ENCODE data around the gene RAPH1.
"Not testable (repeated sequence)": the region's sequence is repeated elsewhere in the genome, so short reads cannot be mapped to it uniquely, and the experiment has no call there.

RAPH1 gene

DNA sequence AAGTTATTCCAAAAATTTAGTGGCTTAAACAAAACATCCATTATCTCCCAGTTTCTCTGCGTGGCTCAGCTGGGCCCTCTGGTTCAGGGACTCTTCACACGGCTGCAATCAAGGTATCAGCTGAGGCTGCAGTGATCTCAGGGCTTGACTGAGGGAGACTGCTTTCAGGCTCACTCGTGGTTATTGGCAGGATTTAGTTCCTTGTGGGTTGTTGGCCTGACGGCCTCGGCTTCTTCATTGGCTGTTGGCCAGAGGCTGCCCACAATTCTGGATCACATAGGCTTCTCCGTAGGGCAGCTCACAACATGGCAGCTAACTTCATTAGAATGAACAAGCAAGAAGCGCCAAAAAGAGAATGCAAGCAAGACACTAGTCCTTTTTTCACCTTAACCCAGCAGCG is 116.8 kb downstream of the RAPH1 start:
- DNase-seq: no peak

DNA sequence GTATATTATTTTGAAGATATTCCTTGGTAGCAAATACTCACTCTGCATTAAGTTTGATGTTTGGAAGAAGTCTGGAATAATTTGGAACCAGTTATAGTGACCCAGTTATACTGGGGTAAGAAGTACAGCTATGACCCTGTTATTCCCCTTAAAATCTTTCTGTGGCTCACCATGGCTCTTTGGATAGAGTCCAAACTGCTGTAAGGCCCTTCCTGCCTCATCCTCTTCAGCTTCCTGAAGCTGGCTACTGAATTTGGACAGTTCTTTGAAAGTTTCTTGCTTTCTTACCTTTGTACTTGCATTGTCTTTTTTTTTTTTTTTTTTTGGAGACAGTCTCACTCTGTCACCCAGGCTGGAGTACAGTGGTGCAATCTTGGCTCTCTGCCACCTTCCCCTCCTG is 121.3 kb downstream of the RAPH1 start:
- DNase-seq: no peak

DNA sequence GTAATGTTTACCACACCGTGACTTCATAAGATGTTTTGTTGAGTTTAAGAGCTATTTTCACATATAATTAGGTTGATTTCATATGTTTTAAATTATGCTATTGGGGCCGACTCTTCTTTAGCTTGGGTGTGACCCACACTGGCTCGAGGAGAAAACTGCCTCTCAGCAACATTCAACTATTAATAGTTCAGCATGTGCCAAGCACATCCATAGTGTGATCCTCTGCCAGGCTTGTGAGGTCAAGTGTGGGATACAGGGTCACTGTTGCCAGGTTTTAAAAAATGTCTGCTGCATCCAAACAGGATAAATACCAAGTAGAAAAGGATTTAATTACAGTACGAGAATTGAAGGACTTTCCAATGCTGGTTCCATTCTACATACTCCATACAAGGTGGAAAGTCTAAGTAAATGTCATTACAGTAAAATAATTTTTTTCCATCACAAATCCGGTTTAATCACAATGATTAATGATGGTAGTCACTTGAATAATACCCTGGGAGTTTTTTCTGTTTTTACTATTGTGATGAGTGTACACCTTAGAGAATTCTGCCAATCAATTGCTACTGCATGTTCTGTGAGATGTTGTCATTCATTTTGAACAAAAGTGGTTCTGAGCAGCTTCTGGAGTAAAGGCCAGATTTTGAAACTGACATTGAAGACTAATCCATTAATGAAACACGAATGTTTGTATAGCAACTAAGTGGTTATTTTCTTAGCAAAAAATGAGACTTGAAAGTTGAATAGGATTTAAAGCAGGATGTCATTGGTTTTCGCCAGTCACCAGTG is 122.4 kb downstream of the RAPH1 start:
- no peak for DNase-seq

DNA sequence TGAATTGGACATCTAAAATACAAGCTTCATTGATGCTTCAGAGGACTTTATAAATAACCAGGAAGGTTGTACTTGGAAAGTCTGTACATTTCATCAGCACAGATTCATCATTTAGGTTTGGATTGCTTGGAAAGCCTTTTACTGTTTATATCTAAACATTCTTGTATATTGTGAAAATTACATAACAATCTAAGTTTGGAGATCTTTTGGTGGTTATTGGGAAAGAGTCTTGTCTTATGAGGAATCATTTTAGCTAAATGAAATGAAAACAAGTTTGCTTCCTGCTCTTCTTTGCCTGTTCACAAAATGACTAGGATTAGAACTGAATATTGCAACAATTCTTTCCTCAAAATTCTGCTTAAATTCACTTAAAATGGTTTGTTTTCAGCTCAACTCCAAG is 127.6 kb downstream of the RAPH1 start:
- no peak for DNase-seq

DNA sequence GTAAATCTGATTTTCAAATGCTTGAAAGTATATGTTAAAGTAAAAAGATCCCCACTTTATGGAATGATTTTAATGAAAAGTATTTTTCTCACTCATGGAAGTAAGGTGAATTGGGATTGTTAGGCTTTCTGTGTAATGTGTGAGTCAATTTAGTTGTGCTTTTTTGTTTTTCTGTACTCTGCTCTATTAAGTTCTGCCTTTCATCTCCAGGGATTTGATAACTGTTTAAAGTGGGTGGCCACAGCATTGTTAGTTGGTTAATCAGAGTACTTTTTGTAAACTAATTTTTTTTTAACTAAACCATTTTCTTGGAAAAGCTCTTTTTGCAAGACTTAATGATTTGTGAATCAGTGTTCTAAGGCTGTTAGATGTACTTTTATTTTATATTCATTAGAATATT is 130.1 kb downstream of the RAPH1 start:
- no peak for DNase-seq

DNA sequence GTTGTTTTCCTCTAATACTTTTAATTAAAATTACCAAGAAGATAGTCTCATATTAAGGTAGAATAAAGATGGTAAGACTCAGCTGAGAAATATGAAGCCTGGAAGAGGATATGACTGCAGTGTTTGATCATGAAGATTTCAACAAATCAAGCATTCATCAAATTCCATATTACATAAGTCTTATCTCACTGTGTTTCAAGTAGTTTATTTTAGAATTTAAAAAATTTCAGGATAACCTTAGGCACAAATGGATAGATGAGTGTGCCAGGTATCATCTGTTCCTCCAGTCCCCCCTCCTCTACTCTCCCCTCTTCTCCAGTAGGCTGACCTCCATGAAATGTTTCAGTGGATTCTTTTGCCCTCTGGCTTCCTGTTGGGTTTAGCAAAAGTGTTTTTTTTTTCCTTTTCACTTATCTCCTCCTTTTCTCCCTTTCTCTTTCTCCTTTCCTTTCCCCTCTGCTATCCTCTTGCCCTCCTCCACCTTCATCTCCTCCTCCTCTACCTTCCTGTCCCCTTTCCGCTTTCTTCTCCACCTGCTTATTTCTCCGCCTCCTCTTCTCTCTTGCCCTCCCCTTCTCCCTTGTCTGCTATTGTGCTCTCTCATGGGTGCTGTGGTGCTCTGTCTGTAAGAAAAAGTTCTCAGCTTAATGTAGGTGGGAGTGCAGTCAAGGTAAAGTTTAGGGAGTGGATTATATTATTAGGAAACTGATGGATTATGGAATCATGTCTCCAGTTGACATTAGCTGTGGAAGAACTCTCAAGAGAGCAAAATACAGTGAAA is 134.1 kb downstream of the RAPH1 start:
- DNase-seq: no peak

DNA sequence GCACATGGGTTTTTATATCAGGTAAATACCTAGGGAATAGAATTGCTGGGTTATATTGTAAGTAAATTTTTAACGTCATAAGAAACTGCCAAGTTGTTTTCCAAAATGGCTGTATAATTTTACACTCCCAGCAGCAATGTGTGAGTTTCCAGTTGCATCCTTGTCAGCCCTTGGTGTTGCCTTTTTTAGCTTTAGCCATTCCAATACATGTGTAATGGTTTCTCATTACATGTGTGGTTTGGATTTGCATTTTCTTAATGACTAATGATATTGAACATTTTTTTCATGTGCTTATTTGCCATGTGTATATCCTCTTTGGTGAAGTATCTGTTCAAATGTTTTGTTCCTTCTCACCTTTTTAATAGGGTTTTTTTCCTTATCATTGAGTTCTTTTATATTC is 136.1 kb downstream of the RAPH1 start:
- no peak for DNase-seq

DNA sequence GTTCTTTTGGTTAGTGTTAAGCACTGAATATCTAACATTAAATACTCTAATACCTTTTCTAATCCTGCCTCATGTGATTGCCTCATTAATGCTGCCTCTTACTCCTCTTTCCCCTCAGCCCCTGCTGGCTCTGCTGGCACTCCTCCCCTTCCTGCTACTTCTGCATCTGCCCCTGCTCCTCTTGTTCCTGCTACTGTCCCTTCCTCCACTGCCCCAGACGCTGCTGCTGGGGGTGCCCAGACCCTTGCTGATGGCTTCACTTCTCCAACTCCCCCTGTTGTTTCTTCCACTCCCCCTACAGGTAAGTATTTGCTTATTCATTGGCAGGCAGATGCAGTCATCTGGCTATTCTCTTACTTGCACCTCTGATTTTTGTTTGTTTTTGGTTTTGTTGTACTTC is 138.4 kb downstream of the RAPH1 start:
- no peak for DNase-seq

DNA sequence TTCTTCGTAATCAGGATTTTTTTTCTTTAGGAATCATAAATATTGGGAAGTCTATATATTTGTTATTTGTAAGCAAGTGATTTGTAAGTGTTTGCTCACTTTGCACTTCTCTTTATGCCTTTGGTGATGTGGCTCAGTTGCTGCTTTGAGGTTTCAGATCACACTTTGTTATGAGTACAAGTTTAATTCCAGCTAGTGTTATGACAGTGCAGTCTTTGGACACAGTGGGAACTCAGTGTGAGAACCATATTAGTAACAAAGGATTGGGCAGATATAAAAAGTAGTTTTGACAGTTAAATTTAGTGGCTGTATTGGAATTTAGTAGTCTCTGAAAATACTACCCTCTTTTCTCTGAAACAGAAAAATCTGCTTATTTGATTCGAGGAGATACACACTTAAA is 139.2 kb downstream of the RAPH1 start:
- DNase-seq: no peak

DNA sequence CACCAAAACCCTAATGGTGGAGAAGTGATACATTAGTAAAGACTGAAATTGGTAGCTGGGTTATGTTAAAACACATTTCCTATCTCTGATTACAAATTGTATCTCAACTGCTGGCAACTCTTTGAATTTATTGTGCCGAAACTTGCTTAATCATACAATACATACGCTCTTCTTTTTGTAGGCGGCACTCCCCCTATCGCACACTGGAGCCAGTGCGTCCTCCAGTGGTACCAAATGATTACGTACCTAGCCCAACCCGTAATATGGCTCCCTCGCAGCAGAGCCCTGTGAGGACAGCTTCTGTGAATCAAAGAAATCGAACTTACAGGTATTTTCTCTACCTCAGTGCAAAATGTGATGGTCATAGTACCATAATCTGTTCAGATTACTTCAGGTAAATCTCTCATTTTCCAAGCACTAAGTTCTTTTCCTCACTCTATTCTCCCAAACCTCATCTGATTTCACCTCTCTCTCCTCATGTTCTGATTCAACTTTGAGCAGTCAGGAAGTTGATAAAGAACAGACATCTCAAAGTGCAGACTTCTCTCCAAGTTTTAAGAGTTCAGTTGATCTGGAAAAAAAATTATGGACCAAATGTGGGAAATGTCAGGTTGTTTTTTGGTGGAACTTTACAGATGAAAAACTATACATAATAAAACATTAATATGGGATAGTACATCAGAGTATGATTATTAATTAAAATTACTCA is 140.4 kb downstream of the RAPH1 start:
- no peak for DNase-seq

DNA sequence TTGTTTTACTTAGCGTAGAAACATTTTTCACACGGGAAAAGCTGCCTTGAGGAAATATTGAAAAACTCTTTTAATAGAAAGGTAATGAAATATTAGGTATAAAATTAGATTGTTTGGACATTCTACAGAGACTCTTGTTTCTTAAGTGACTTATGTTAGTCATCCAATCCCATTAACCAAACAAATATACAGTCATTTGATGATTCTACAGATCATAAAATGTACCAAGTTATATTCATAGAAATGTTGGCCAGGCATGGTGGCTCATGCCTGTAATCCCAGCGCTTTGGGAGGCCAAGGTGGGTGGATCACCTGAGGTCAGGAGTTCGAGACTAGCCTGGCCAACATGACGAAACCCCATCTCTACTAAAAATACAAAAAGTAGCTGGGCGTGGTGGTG is 146.9 kb downstream of the RAPH1 start:
- not testable (repeated sequence) for DNase-seq

DNA sequence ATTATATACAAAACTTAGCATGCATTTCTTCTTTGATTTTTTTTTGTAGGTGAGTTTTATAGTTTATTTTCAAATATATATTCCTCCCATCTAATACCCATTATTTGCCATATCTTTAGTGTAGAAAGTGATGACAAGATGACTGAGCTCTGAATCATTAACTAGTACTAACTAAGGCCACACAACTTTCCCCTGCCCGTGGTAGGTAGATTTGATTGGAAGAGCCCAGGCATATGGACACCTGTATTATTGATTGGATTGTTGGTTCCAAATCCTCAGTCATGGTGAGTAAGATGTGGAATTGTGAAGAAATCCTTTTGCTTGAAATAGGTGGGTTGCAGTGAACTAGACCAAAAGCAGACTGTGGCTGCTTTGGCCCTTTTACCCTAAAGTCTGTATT is 152.1 kb downstream of the RAPH1 start:
- no peak for DNase-seq

DNA sequence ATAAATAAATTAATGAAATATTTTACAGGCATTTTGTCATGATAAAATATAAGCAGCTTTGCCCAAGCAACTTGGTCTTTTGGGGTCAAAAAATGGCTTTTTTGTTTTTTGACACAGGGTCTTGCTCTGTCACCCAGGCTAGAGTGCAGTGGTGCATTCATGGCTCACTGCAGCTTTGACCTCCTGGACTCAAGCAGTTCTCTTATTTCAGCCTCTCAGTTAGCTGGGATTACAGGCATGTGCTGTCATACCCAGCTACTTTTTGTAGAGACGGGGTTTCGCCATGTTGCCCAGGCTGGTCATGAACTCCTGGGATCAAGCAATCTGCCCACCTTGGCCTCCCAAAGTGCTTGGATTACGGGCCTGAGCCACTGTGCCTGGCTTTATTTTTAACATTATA is 155.9 kb downstream of the RAPH1 start:
- no peak for DNase-seq

DNA sequence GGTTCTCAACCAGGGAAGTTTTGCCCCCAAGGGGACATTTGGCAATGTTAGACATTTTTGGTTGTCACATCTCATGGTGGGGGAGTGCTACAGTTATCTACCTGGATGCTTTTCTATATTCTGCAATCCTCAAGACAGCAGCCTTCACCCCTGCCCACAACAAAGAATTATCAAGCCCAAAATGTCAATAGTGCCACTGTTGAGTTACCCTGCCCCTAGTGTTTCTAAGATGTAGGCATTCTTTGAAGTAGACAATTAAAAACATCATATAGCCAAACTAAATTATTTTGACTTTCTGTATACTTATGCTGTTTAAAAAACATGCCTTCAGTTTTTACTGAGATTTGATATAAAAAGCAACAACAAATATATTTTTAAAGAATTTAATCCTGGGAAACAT is 158.9 kb downstream of the RAPH1 start:
- no peak for DNase-seq

DNA sequence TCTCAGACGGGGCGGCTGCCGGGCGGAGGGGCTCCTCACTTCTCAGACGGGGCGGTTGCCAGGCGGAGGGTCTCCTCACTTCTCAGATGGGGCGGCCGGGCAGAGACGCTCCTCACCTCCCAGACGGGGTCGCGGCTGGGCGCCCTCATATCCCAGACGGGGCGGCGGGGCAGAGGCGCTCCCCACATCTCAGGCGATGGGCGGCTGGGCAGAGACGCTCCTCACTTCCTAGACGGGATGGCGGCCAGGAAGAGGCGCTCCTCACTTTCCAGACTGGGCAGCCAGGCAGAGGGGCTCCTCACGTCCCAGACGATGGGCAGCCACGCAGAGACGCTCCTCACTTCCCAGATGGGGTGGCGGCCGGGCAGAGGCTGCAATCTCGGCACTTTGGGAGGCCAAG is 162.4 kb downstream of the RAPH1 start:
- DNase-seq: not testable (repeated sequence)

DNA sequence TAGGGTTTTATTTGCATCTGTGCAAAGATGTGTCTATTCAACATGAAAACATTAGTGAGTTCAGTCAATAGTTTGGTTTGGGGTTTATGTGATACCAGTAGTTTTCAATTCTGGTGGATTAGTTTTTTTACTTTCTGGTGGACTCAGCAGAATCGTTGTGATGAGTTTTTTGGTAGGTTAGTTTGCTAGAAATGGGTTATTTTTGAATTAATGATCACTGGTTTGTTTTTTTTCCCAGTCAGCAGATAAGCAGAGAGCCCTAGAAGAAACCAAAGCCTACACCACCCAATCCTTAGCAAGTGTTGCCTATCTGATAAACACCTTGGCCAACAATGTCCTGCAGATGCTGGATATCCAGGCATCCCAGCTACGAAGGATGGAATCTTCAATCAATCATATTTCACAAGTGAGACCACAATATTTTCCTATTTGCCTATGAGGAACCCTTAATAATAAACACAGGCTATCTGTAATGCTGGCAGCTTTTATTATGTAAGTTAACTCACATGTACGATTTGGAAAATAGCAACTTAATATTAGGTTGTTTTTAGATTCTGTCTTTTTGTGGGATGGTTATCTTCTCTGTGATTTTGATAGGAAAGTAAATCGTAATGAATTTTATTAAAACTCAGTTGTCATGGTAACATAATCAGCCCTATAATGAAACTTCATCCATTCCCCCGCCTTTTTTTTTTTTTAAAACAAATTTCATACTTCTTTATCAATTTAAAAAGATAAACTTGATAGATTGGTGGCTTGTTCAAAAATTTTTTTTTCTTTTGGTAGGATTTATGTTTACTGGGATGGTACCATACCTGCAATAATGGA is 168.2 kb downstream of the RAPH1 start:
- no peak for DNase-seq

DNA sequence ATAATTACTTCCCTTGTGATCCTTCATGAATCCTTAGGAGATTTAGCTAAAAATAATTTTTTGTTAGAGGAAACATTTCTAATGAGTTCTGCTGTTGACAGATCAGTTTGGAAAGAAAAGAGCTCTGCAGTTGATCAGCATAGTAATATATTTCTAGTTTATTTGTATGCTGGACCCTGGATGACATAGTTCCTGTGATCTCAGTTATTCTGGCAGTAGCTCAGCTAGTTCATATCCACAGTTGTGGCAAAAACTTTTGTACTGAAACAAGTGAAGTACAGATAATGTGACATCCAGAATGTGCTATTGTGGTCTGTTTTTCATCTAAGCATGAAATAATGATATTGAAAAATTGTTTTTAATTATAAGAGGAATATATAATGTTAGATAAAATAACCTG is 173.2 kb downstream of the RAPH1 start:
- DNase-seq: no peak

DNA sequence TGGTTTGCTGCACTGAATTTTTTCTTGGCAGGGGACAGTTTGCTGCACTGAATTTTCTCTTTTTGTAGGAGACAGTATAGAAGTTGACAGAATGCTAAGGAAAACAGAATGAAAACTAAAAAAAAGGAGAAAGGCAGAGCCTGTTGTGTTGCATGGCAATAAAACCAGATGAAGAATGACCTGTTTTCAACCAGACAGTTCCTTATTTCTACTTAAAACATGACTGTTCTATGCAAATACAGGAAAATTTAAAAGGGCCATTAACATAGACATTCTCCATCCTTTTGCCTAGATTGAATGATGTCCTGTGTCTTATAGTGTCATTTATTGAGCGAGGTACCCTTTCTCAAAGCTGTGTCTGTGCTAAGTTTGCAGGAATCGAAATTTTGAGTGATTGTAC is 173.6 kb downstream of the RAPH1 start:
- DNase-seq: no peak

DNA sequence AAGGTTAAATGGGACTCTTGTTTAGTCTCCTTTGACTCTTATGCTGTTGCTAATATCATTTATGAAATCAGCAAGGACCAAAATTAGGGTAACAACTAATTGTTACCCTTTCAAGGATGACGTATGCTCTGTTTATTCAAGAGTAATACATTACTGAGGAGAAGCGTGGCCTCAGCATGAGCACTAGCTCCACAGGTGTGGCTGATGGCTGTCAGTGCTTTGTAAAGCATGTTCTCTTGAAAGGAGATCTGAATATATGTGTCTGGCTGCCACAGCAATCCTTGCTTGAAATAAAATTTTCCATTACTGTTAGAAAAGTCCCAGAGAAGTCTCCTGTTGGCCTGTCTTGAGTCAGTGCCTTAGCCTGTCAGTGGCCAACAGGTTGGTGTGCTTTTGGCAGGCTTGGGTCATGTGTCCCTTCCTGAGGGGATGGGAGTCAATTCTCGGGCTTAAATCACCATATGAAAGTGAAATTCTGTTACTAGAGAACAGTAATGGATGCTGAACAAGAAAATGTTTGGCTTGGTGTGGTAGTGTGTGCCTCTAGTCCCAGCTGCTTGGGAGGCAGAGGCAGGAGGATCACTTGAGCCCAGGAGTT is 174.2 kb downstream of the RAPH1 start:
- no peak for DNase-seq

DNA sequence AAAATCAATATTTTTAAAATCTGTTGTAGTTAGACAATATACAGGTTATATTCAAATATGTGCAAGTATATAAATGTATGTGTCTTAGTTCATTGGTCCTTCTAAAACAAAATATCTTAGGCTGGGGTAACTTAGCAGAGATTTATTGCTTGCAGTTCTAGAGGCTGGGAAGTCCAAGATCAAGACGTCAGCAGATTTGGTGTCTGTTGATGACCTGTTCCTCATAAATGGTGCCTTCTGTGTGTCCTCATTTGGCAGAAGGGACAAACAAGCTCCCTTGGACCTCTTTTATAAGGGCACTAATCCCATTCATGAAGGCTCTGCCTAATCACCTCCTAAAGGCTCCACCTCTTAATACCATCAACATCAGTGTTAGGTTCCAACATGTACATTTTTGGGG is 175.7 kb downstream of the RAPH1 start:
- no peak for DNase-seq

DNA sequence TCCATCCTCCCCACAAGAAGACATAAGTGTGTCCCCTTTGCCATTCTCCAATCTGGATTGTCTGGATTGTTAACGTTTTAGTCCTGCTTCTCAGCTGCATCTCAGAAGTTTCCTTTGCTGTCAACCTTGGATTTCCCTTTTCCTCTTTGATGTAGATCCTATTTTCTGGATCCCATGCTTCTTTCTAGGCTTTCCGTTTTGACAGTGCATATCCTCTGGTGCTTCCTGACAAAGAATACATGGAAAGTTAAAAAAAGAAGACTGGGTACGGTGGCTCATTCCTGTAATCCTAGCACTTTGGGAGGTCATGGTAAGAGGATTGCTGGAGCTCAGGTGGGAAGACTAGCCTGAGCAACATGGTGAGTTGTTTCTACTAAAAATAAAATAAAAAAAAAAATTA is 180.1 kb downstream of the RAPH1 start:
- DNase-seq: no peak

DNA sequence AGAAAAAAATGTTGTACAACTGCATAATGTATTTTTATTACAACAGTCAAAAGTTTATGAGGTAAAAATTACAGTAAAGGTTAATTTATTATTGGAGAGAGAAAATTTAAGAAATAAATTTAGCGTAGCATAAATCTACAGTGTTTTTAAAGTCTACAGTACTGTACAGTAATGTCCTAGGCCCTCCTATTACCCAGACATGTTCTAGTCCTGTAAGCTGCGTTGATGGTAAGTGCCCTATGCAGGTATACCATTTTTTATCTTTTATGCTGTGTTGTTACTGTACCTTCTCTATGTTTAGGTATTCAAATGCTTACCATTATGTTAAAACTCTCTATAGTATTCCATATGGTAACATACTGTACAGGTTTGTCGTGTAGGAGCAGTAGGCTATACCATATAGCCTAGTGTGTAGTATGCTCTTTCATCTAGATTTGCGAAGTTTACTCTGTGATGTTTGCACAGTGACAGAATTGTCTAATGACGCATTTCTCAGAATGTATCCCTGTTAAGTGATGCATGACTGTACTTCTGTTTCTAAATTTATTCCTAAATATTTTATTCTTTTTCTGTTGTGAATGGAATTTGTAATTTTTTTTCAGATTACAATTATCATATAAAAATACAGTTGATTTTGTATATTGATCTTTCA is 182.4 kb downstream of the RAPH1 start:
- DNase-seq: no peak

Data from SIG-M5 (cell line).